Stimulated activated CD8-positive, alpha-beta memory T cell treated with anti-CD3 and anti-CD28 coated beads, Interleukin-12 subunit alpha, Interleukin-12 subunit beta, amount 100 ng/mL, for 24 hours (primary cell): Measurements from ENCODE around the gene B3GNT7.
"Not testable (repeated sequence)": the region's sequence is repeated elsewhere in the genome, so short reads cannot be mapped to it uniquely, and the experiment has no call there.

ENCODE experiments used
- DNase-seq: peaks from one replicate; pipeline ENCODE4 v3.0.0-alpha.2; 2020; ENCODE audit errors: extremely low read depth

Gene B3GNT7

DNA sequence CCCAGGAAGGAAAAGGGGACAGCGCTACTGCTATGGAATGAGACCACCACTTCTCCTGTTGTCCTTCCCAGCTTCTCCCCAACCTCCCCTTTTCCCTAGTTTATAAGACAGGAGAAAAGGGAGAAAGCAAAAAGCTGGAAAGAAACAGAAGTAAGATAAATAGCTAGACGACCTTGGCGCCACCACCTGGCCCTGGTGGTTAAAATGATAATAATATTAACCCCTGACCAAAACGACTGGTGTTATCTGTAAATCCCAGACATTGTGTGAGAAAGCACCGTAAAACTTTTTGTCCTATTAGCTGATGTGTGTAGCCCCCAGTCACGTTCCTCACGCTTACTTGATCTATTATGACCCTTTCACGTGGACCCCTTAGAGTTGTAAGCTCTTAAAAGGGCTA, 5.2 kb downstream of the B3GNT7 start:
- DNase-seq = not testable (repeated sequence)

DNA sequence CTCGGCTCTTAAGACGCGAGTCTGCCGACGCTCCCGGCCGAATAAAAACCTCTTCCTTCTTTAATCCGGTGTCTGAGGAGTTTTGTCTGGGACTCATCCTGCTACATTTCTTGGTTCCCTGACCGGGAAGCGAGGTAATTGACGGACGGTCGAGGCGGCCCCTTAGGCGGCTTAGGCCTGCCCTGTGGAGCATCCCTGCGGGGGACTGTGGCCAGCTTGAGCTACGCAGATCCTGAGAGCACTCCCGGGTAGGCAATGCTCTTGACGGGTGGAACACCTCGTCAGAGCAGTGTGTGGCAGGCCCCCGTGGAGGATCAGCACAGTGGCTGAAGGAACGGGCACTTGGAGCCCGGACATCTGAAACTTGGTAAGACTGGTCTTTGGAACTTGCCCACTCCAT, 5.6 kb downstream of the B3GNT7 start:
- not testable (repeated sequence) for DNase-seq

DNA sequence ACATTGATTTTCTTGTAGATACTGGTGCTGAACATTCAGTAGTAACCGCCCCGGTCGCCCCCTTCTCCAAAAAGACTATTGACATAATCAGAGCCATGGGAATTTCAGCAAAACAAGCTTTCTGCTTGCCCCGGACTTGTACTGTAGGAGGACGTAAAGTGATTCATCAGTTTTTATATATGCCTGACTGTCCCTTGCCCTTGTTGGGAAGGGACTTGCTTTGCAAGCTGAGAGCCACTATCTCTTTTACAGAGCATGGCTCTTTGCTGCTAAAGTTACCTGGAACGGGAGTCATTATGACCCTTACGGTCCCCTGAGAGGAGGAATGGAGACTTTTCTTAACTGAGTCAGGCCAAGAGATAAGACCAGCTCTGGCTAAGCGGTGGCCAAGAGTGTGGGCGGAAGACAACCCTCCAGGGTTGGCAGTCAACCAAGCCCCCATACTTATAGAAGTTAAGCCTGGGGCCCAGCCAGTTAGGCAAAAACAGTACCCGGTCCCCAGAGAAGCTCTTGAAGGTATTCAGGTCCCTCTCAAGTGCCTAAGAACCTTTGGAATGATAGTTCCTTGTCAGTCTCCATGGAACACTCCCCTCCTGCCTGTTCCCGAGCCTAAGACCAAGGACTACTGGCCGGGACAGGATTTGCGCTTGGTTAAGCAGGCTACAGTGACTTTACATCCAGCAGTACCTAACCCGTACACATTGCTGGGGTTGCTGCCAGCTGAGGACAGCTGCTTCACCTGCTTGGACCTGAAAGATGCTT, 8.1 kb downstream of the B3GNT7 start:
- not testable (repeated sequence) for DNase-seq

DNA sequence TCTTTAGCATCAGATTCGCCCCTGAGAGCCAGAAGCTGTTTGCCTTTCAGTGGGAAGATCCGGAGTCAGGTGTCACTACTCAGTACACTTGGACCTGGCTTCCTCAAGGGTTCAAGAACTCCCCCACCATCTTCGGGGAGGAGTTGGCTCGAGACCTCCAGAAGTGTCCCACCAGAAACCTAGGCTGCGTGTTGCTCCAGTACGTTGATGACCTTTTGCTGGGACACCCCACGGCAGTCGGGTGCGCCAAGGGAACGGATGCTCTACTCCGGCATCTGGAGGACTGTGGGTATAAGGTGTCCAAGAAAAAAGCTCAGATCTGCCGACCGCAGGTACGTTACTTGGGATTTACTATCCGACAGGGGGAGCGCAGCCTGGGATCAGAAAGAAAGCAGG, 8.7 kb downstream of the B3GNT7 start:
- DNase-seq = not testable (repeated sequence)

DNA sequence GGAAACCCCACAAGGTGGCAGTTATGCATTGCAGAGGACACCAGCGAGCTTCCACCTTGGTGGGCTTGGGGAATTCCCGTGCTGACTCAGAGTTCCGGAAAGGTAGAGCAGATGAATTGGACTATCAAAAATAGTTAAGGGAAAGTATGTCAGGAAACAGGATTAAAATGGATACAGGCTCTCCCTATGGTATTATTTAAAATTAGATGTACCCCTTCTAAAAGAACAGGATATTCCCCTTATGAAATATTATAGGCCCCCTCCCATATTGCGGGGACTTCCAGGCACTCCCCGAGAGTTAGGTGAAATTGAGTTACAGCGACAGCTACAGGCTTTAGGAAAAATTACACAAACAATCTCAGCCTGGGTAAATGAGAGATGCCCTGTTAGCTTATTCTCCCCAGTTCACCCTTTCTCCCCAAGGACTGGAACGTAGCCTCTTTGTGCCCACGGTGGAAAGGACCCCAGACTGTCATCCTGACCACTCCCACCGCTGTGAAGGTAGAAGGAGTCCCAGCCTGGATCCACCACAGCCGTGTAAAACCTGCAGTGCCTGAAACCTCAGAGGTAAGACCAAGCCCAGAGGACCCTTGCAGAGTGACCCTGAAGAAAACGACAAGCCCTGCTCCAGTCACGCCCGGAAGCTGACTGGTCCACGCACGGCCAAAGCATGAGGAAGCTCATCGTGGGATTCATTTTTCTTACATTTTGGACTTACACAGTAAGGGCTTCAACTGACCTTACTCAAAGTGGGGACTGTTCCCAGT, 10.3 kb downstream of the B3GNT7 start:
- DNase-seq = not testable (repeated sequence)

- DNase-seq = not testable (repeated sequence)
Measured at GRCh38 chr2:231407686-231408085, 12.2 kb downstream of the B3GNT7 start.

GRCh38 chr2:231408304-231408703, 12.8 kb downstream of the B3GNT7 start:
- not testable (repeated sequence) for DNase-seq

DNA sequence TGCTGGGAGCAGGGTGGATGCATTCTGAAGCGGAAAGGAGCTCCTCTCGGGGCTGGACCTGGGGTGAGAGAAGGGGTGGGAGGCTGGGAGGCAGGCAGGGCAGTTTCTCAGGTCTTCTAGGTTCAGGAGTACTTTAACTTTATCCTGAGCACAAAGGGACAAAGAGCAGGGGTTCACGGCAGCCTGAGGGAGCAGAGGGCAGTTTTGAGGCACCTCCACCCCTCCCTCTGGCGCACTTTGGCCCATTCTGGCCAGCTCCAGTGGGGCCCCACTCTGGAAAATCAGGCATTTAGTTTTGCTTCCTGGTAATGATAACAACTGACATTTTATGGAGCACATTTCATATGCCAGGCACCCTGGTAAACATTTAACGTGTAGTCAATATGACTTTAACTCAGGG, 14.3 kb downstream of the B3GNT7 start:
- DNase-seq = no peak

DNA sequence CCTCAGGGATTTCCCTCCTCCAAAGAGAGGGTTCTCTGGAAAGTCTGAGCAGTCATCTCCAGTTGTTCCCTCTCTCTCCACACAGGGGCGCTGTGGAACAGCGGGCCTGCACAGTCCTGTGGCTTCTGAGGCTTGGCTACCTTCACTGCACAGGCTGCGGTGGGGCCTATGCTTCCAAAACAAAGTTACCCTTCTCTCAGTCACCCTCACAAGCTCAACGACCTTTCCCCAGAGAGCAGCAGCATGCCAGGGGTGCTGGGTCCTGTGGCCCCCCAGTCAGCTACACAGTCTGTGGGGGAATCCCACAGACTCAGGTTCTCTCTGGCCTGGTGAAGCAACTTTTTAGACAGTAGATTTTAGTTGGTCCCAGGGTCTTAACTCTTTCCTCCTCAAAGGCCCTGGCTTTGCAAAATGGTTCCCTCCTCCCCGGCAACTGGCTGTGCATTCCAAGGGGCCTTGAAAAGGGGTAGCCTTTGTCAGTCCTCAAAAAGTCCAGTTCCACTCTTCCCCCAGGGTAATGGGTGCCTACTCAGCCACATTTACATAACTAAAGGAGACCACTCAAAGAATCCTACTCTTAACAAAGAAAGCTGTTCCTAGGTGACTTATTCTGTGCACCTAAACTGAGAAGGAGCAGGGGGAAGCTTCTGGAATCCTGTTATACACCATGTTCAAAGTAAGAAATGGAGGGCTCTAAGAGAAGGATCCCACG, 14.9 kb downstream of the B3GNT7 start:
- no peak for DNase-seq

- no peak for DNase-seq
Measured at GRCh38 chr2:231411237-231411636, 15.7 kb downstream of the B3GNT7 start.

GRCh38 chr2:231411831-231412617, 16.5 kb downstream of the B3GNT7 start:
- DNase-seq = peak; percentile 46

GRCh38 chr2:231412618-231412963, 17.1 kb downstream of the B3GNT7 start:
- no peak for DNase-seq

DNA sequence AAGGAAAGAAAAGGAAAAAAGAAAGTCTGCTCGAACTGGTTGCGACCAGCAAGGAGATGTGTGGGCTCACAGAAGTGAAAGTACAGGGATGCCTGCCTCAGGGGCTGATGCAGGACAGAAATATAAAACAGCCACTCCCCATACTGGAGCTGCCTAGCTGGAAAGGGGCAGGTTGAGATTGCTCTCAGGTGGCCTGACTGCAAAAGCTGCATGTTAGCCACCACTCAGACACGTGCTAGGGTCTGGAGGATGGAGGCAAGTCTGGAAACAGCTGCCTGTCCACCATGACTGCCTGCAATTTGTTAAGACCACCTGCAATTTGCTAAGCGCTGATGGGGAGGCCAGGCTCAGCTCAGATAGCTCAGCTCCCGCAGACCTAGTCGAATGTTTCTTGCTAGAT, 17.9 kb downstream of the B3GNT7 start:
- DNase-seq = no peak

DNA sequence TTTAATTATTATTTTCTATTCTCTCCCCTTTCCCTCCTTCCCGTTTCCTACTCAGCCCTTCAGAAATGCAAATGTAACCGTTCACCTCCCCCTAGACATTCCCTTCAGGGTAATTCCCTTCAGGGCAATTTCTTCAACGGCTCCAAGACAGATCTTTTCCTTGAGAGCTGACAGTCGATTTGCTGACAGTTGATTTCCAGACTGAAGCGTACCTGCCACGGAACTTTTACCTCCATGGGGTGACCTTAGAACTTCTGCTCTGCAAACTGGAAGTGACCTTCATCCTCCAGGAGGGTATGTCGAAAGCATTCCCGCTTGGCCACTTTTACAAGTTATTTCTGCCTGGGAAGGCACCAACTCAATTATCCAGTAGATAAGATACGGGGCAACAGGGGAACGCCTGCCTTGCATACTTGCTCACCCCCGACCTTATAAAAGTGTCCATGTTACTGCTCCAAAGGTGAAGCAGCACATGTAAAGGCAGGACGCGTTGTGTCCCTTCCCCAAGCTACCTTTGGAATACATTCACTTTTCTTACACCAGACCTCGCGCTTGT, 18.5 kb downstream of the B3GNT7 start:
- DNase-seq = no peak

- no peak for DNase-seq
Measured at GRCh38 chr2:231415029-231415428, 19.5 kb downstream of the B3GNT7 start.

- DNase-seq = no peak
Measured at GRCh38 chr2:231418820-231419640, 23.5 kb downstream of the B3GNT7 start.

- DNase-seq = no peak
Measured at GRCh38 chr2:231421051-231421580, 25.6 kb downstream of the B3GNT7 start.

GRCh38 chr2:231422056-231422455, 26.5 kb downstream of the B3GNT7 start:
- no peak for DNase-seq

GRCh38 chr2:231423176-231423575, 27.7 kb downstream of the B3GNT7 start:
- no peak for DNase-seq

GRCh38 chr2:231425291-231425810, 29.8 kb downstream of the B3GNT7 start:
- DNase-seq = no peak
